Stimulated activated effector memory CD8-positive, alpha-beta T cell treated with anti-CD3 and anti-CD28 coated beads, Interleukin-12 subunit alpha, Interleukin-12 subunit beta, amount 100 ng/mL, for 72 hours (primary cell): ENCODE measurements around the gene SPATA1.
A peak's percentile ranks its signal among the peaks of the same experiment; 100 is the strongest.

Experiments
- ATAC-seq: fragments of 150-1000 bp; cut with Tn5 transposase; 2 replicates; pipeline ENCODE4 v1.10.0; 2021
- DNase-seq, 2 donors: peaks; one replicate each; pipeline ENCODE4 v3.0.0; 2021 to 2022; ENCODE audit warnings: low spot score in 2 of 2
- H3K27ac Mint-ChIP-seq: one replicate; pipeline ENCODE4 v1.8.0; 2022; ENCODE audit warnings: mild to moderate bottlenecking, mixed read lengths
- H3K36me3 Mint-ChIP-seq: one replicate; pipeline ENCODE4 v1.8.0; 2022; ENCODE audit warnings: mild to moderate bottlenecking, mixed read lengths
- H3K4me1 Mint-ChIP-seq: one replicate; pipeline ENCODE4 v1.8.0; 2022; ENCODE audit warnings: mixed read lengths
- H3K4me3 Mint-ChIP-seq: one replicate; pipeline ENCODE4 v1.8.0; 2022; ENCODE audit warnings: mild to moderate bottlenecking, mixed read lengths
- H3K9me3 Mint-ChIP-seq: one replicate; pipeline ENCODE4 v1.8.0; 2022; ENCODE audit warnings: mixed read lengths

The SPATA1 gene

DNA sequence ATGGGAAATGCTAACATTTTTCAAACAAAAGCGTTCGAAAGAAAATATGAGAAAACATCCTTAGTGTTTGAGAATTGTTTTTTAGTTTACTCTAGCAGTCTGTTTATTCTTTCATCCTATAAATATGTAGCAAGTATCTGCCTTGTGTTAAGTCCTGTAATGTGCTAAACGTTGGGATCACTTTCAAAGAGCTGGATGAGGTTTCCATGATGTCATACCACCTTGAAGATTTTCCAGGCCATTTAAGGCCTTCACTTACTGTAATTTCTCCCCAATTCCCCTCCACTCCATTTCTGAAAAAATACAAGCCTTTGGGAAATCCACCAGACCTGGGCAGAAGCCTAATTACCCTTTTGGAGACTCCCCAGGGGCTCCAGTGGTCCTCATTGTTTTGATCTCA is 92.2 kb downstream of the SPATA1 start:
- ATAC-seq = no peak
- no peak for DNase-seq
- H3K4me3 Mint-ChIP-seq = peak overlapping the region; percentile 47
- peaks cover 21% of the 10 kb centered on the region for H3K4me1 Mint-ChIP-seq
- H3K36me3 Mint-ChIP-seq = no peaks in the 10 kb centered on the region
- H3K27ac Mint-ChIP-seq = peak overlapping the region; percentile 76
- H3K9me3 Mint-ChIP-seq = no peaks in the 10 kb centered on the region

GRCh38 chr1:84598846-84599741 is 92.9 kb downstream of the SPATA1 start:
- peak overlapping the region; percentile 47 for H3K4me3 Mint-ChIP-seq
- no peaks in the 10 kb centered on the region for H3K9me3 Mint-ChIP-seq
- peaks cover 21% of the 10 kb centered on the region for H3K4me1 Mint-ChIP-seq
- DNase-seq = no peak
- H3K27ac Mint-ChIP-seq = peak overlapping the region; percentile 76
- ATAC-seq = peak; percentile 87
- H3K36me3 Mint-ChIP-seq = no peaks in the 10 kb centered on the region

GRCh38 chr1:84600796-84601195 is 94.6 kb downstream of the SPATA1 start:
- Mint-ChIP-seq H3K4me1 (peaks cover 21% of the 10 kb centered on the region), H3K36me3 (no peaks in the 10 kb centered on the region), H3K4me3 (no peak overlapping the region), H3K9me3 (peaks cover 11% of the 10 kb centered on the region), H3K27ac (peak overlapping the region; percentile 66)
- ATAC-seq (no peak), DNase-seq (no peak)

GRCh38 chr1:84603223-84603622 is 97.0 kb downstream of the SPATA1 start:
- no peak for ATAC-seq
- Mint-ChIP-seq H3K4me1 (peaks cover 21% of the 10 kb centered on the region), H3K9me3 (peaks cover 17% of the 10 kb centered on the region), H3K27ac (no peak overlapping the region), H3K4me3 (no peak overlapping the region), H3K36me3 (no peaks in the 10 kb centered on the region)
- DNase-seq = peak in 1 of 2 donors; percentile 18

DNA sequence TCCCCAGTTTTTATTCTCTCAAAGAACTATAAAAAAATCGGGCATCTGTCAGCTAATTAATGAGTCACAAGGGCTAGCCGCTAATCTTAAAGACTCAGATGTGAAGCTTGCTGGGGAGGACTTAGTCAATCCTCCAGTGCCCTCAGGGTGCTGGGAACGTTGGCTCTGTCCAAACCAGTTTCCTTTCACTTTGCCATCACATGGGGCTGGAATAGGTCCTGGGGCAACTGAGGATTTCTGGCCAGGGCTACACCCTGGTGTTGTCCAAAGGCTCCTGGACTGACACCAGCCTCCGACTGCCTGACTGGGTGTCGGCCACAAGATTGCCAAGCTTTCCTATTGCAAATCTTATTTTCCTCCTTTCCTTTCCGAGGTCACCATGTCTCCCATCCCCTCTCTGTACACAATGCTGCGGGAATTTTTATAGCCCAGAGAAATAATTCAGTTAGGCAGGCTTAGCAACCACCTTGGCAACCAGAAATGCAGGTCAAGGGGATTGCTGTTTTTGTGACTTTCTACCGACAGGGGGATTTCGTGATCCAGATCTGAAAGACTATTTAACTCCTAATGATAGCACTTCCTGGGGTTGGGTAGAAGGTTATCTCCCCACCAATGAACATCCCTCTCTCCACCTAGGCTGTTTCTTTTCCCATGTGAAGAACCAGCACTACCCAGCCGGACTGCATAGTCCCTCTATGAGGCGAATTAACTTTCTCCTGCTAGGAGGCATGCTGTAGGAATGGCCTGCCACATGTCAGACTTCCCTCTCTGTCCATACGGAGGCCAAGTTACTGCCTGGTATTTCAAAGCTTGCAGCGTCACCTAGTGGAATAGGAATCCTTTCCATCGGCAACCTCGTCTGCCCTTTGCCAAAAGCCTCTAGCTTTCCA is 98.0 kb downstream of the SPATA1 start:
- Mint-ChIP-seq H3K4me3 (no peak overlapping the region), H3K27ac (no peak overlapping the region), H3K4me1 (peaks cover 13% of the 10 kb centered on the region), H3K36me3 (no peaks in the 10 kb centered on the region), H3K9me3 (peaks cover 17% of the 10 kb centered on the region)
- DNase-seq (peak in 1 of 2 donors; percentile 28), ATAC-seq (no peak)

DNA sequence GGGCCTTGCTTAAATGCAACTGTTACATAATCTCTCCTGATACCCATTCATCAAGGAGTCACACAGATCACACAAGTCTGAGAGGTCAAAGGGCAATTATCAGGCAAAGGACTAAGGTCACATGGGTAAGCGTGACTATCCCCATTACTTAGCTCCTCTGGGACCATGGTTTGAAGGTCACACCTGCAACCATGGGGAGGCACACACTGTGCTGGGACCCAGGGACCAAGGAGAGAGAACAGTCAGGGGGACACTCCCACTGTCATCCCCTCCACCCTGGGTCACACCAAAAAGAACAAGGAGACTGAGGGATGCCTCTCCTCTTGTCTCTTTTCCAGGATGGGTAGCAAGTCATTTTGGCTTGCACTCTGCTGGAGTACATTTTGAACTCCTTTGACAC is 99.0 kb downstream of the SPATA1 start:
- Mint-ChIP-seq H3K27ac (no peak overlapping the region), H3K36me3 (no peaks in the 10 kb centered on the region), H3K9me3 (peaks cover 17% of the 10 kb centered on the region), H3K4me3 (no peak overlapping the region), H3K4me1 (peaks cover 5% of the 10 kb centered on the region)
- ATAC-seq (no peak), DNase-seq (no peak)

- H3K27ac Mint-ChIP-seq = no peak overlapping the region
- no peak for DNase-seq
- peaks cover 17% of the 10 kb centered on the region for H3K9me3 Mint-ChIP-seq
- H3K36me3 Mint-ChIP-seq = no peaks in the 10 kb centered on the region
- H3K4me3 Mint-ChIP-seq = no peak overlapping the region
- no peaks in the 10 kb centered on the region for H3K4me1 Mint-ChIP-seq
- ATAC-seq = no peak
Observed at GRCh38 chr1:84606977-84607376, 100.8 kb downstream of the SPATA1 start.

GRCh38 chr1:84611091-84611490 is 104.9 kb downstream of the SPATA1 start:
- ATAC-seq (no peak), DNase-seq (no peak)
- H3K27ac Mint-ChIP-seq = no peak overlapping the region
- H3K4me3 Mint-ChIP-seq = no peak overlapping the region
- peaks cover 4% of the 10 kb centered on the region for H3K9me3 Mint-ChIP-seq
- H3K4me1 Mint-ChIP-seq = no peaks in the 10 kb centered on the region
- no peaks in the 10 kb centered on the region for H3K36me3 Mint-ChIP-seq

GRCh38 chr1:84611796-84612195 is 105.6 kb downstream of the SPATA1 start:
- DNase-seq = no peak
- no peak overlapping the region for H3K27ac Mint-ChIP-seq
- no peak for ATAC-seq
- no peak overlapping the region for H3K4me3 Mint-ChIP-seq
- no peaks in the 10 kb centered on the region for H3K4me1 Mint-ChIP-seq
- H3K9me3 Mint-ChIP-seq = no peaks in the 10 kb centered on the region
- no peaks in the 10 kb centered on the region for H3K36me3 Mint-ChIP-seq

GRCh38 chr1:84613026-84613425 is 106.8 kb downstream of the SPATA1 start:
- no peak for ATAC-seq
- no peaks in the 10 kb centered on the region for H3K4me1 Mint-ChIP-seq
- H3K4me3 Mint-ChIP-seq = no peak overlapping the region
- no peak for DNase-seq
- no peak overlapping the region for H3K27ac Mint-ChIP-seq
- H3K36me3 Mint-ChIP-seq = no peaks in the 10 kb centered on the region
- H3K9me3 Mint-ChIP-seq = no peaks in the 10 kb centered on the region

- H3K4me3 Mint-ChIP-seq = no peak overlapping the region
- H3K4me1 Mint-ChIP-seq = no peaks in the 10 kb centered on the region
- no peaks in the 10 kb centered on the region for H3K9me3 Mint-ChIP-seq
- no peak for ATAC-seq
- no peak for DNase-seq
- no peak overlapping the region for H3K27ac Mint-ChIP-seq
- H3K36me3 Mint-ChIP-seq = no peaks in the 10 kb centered on the region
Observed at GRCh38 chr1:84613887-84614286, 107.7 kb downstream of the SPATA1 start.

GRCh38 chr1:84615790-84616189 is 109.6 kb downstream of the SPATA1 start:
- Mint-ChIP-seq H3K4me3 (no peak overlapping the region), H3K4me1 (peaks cover 11% of the 10 kb centered on the region), H3K9me3 (no peaks in the 10 kb centered on the region), H3K36me3 (no peaks in the 10 kb centered on the region), H3K27ac (no peak overlapping the region)
- DNase-seq (no peak), ATAC-seq (no peak)
